H9 (cell line): ENCODE measurements around the gene DCUN1D2. TPM values are rescaled to one million over a fixed set of nuclear protein-coding genes. Genes with fewer than 3 reads are reported as not detected.

Experiments used
- DNase-seq: peaks from one replicate; pipeline ENCODE4 v3.0.0-alpha.2; 2017
- H2AFZ ChIP-seq: one replicate; pipeline ENCODE4 v1.6.1; 2013; ENCODE audit warnings: mild to moderate bottlenecking, low read length, control low read depth, moderate library complexity
- H2AK5ac ChIP-seq: 2 replicates; pipeline ENCODE4 v1.6.1; 2013; ENCODE audit warnings: low read length, control low read depth, mixed read lengths; ENCODE audit not compliant: insufficient read length
- H2BK120ac ChIP-seq: one replicate; pipeline ENCODE4 v1.6.1; 2013; ENCODE audit warnings: low read depth, mild to moderate bottlenecking, low read length, control low read depth, inconsistent platforms; ENCODE audit not compliant: poor library complexity, severe bottlenecking
- H2BK12ac ChIP-seq: 2 replicates; pipeline ENCODE4 v1.6.1; 2013; ENCODE audit warnings: low read length, control low read depth, mixed read lengths, low read depth; ENCODE audit not compliant: insufficient read length
- H2BK15ac ChIP-seq: 2 replicates; pipeline ENCODE4 v1.6.1; 2013; ENCODE audit warnings: low read depth, low read length, control low read depth
- H2BK20ac ChIP-seq: one replicate; pipeline ENCODE4 v1.6.1; 2013; ENCODE audit warnings: low read depth, mild to moderate bottlenecking, low read length, control low read depth, inconsistent platforms; ENCODE audit not compliant: poor library complexity, severe bottlenecking
- H2BK5ac ChIP-seq: 2 replicates; pipeline ENCODE4 v1.6.1; 2013; ENCODE audit warnings: low read length, control low read depth, mixed read lengths; ENCODE audit not compliant: insufficient read length
- H3K14ac ChIP-seq: 2 replicates; pipeline ENCODE4 v1.6.1; 2013; ENCODE audit warnings: low read length, control low read depth; ENCODE audit not compliant: insufficient read depth
- H3K18ac ChIP-seq: 2 replicates; pipeline ENCODE4 v1.6.1; 2013; ENCODE audit warnings: low read depth, mild to moderate bottlenecking, mixed read lengths, low read length, control low read depth; ENCODE audit not compliant: insufficient read length
- H3K23ac ChIP-seq: 2 replicates; pipeline ENCODE4 v1.6.1; 2013; ENCODE audit warnings: low read length, control low read depth, mixed read lengths, low read depth; ENCODE audit not compliant: insufficient read length
- H3K23me2 ChIP-seq: 2 replicates; pipeline ENCODE4 v1.6.1; 2013; ENCODE audit warnings: low read depth, mild to moderate bottlenecking, mixed read lengths, low read length, control low read depth; ENCODE audit not compliant: insufficient read length, poor library complexity, severe bottlenecking
- H3K27ac ChIP-seq: 2 replicates; pipeline ENCODE4 v1.5.1; 2013; ENCODE audit warnings: low read length, control low read depth, mixed read lengths, low read depth; ENCODE audit not compliant: insufficient read length
- H3K27me3 ChIP-seq: 2 replicates; pipeline ENCODE4 v1.6.1; 2013; ENCODE audit warnings: low read length, control low read depth, inconsistent platforms; ENCODE audit not compliant: insufficient read depth
- H3K4ac ChIP-seq: 2 replicates; pipeline ENCODE4 v1.6.1; 2013; ENCODE audit warnings: low read depth, mild to moderate bottlenecking, control low read depth, inconsistent platforms, low read length, moderate library complexity
- H3K4me1 ChIP-seq: 2 replicates; pipeline ENCODE4 v1.6.1; 2013; ENCODE audit warnings: low read length, control low read depth, inconsistent platforms; ENCODE audit not compliant: insufficient read depth
- H3K4me2 ChIP-seq: 2 replicates; pipeline ENCODE4 v1.6.1; 2013; ENCODE audit warnings: low read length, control low read depth, mixed read lengths; ENCODE audit not compliant: insufficient read length, insufficient read depth
- H3K56ac ChIP-seq: 2 replicates; pipeline ENCODE4 v1.6.1; 2013; ENCODE audit warnings: low read depth, mild to moderate bottlenecking, mixed read lengths, low read length, control low read depth; ENCODE audit not compliant: insufficient read length
- H3K79me1 ChIP-seq: 2 replicates; pipeline ENCODE4 v1.6.1; 2013; ENCODE audit warnings: low read depth, mild to moderate bottlenecking, moderate library complexity, low read length, control low read depth, inconsistent platforms; ENCODE audit not compliant: insufficient read depth, poor library complexity, severe bottlenecking
- H3K79me2 ChIP-seq: 2 replicates; pipeline ENCODE4 v1.6.1; 2013; ENCODE audit warnings: low read length, control low read depth, inconsistent platforms; ENCODE audit not compliant: insufficient read depth
- H3K9ac ChIP-seq: 2 replicates; pipeline ENCODE4 v1.6.1; 2013; ENCODE audit warnings: low read length, control low read depth, mixed read lengths; ENCODE audit not compliant: insufficient read length; ENCODE audit errors: extremely low read depth
- H3K9me3 ChIP-seq: one replicate; pipeline ENCODE4 v1.6.1; 2013; ENCODE audit warnings: low read depth, low read length, inconsistent platforms; ENCODE audit not compliant: control insufficient read depth
- H3T11ph ChIP-seq: one replicate; pipeline ENCODE4 v1.6.1; 2013; ENCODE audit warnings: mild to moderate bottlenecking, low read length, control low read depth, inconsistent platforms
- H4K20me1 ChIP-seq: one replicate; pipeline ENCODE4 v1.6.1; 2013; ENCODE audit not compliant: control insufficient read depth, insufficient read length, insufficient read depth
- H4K5ac ChIP-seq: 2 replicates; pipeline ENCODE4 v1.6.1; 2013; ENCODE audit warnings: low read depth, mild to moderate bottlenecking, mixed read lengths, low read length, control low read depth; ENCODE audit not compliant: insufficient read length
- H4K8ac ChIP-seq: replicated peaks from 2 replicates; pipeline ENCODE4 v1.6.1; 2013; ENCODE audit warnings: low read length, control low read depth, mixed read lengths, low read depth; ENCODE audit not compliant: insufficient read length
- H4K91ac ChIP-seq: 2 replicates; pipeline ENCODE4 v1.6.1; 2013; ENCODE audit warnings: low read depth, mild to moderate bottlenecking, moderate library complexity, mixed read lengths, low read length, control low read depth; ENCODE audit not compliant: insufficient read length
- H3K27ac Mint-ChIP-seq, 3 experiments: 2 replicates in 2 of 3; 3 replicates in 1 of 3; pipeline ENCODE4 v1.8.0; 2020 to 2021; ENCODE audit warnings: mixed read lengths in 3 of 3, mild to moderate bottlenecking in 1 of 3, moderate library complexity in 1 of 3
- H3K27me3 Mint-ChIP-seq: 2 replicates; pipeline ENCODE4 v1.8.0; 2021; ENCODE audit warnings: low read depth, mild to moderate bottlenecking, moderate library complexity, mixed read lengths
- H3K36me3 Mint-ChIP-seq, 3 experiments: 2 replicates in 2 of 3; 3 replicates in 1 of 3; pipeline ENCODE4 v1.8.0; 2020 to 2021; ENCODE audit warnings: low read depth in 3 of 3, mixed read lengths in 3 of 3; ENCODE audit not compliant: insufficient read depth in 1 of 3
- H3K4me1 Mint-ChIP-seq, 2 experiments: 2 replicates each; pipeline ENCODE4 v1.8.0; 2020; ENCODE audit warnings: mixed read lengths in 2 of 2
- H3K4me3 Mint-ChIP-seq, 2 experiments: 2 replicates in 1 of 2; 3 replicates in 1 of 2; pipeline ENCODE4 v1.8.0; 2020 to 2021; ENCODE audit warnings: mild to moderate bottlenecking in 2 of 2, mixed read lengths in 2 of 2, moderate library complexity in 1 of 2
- H3K9me3 Mint-ChIP-seq, 2 experiments: 2 replicates in 1 of 2; 3 replicates in 1 of 2; pipeline ENCODE4 v1.8.0; 2020; ENCODE audit warnings: mild to moderate bottlenecking in 2 of 2, mixed read lengths in 2 of 2, moderate library complexity in 1 of 2
- CTCF ChIP-seq: fragments of 200-600 bp; sonication (generic); conservative IDR thresholded peaks from 3 replicates; pipeline ENCODE4 v1.8.0; 2021; ENCODE audit warnings: antibody characterized with exemption, mild to moderate bottlenecking
- WGBS: extraction: QIAGEN DNeasy Blood & Tissue Kit; methylation state at CpG from one replicate; pipeline ENCODE4 v1.1.7; 2013; ENCODE audit warnings: missing lambda C conversion rate, low lambda C conversion rate, mixed read lengths; ENCODE audit not compliant: insufficient read length; ENCODE audit errors: extremely low coverage; 5-methylcytosine and 5-hydroxymethylcytosine counted together
- total RNA-seq: library from RNA; stranded (reverse); gene quantifications from 2 replicates; pipeline ENCODE4 v1.2.1, GENCODE V29; 2021

Gene DCUN1D2
- total RNA-seq, 1 experiment from 2014 or later: 36.8 TPM

GRCh38 chr13:113506871-113507388 is 16.4 kb upstream of the DCUN1D2 start:
- Histone ChIP-seq H2BK20ac (no peak overlapping the region), H4K5ac (no peak overlapping the region), H3K27me3 (no peaks in the 10 kb centered on the region), H4K8ac (no peak overlapping the region), H3K4me2 (no peak overlapping the region), H4K20me1 (no peaks in the 10 kb centered on the region), H2AFZ (no peak overlapping the region), H3K9ac (no peak overlapping the region), H3K23me2 (no peaks in the 10 kb centered on the region), H3T11ph (no peak overlapping the region), H4K91ac (no peak overlapping the region), H3K18ac (no peak overlapping the region), H2BK5ac (no peak overlapping the region), H3K23ac (no peak overlapping the region), H3K79me1 (no peaks in the 10 kb centered on the region), H3K4ac (no peak overlapping the region), H3K4me1 (no peaks in the 10 kb centered on the region), H2BK12ac (no peak overlapping the region), H3K56ac (no peak overlapping the region), H2BK120ac (no peak overlapping the region), H2AK5ac (no peak overlapping the region), H3K14ac (no peak overlapping the region), H3K9me3 (no peaks in the 10 kb centered on the region), H3K79me2 (no peaks in the 10 kb centered on the region), H3K27ac (no peak overlapping the region), H2BK15ac (no peak overlapping the region)
- Mint-ChIP-seq H3K27me3 (no peaks in the 10 kb centered on the region), H3K4me1 (no peaks in the 10 kb centered on the region; a peak in 1 of 4 replicates), H3K4me3 (no peak overlapping the region), H3K36me3 (peaks cover 11 to 57% (median 47%) of the 10 kb centered on the region in 3 experiments; a peak in 6 of 7 replicates), H3K9me3 (no peaks in the 10 kb centered on the region), H3K27ac (peak overlapping the region; percentile 57 to 82 (median 81); a peak in 4 of 7 replicates)
- no CpG with 5 or more reads among the region's 21 CpGs for WGBS
- no peak for TF ChIP-seq CTCF
- no peak for DNase-seq
